Endothelial cell of umbilical vein (primary cell): Measurements from ENCODE around the gene MMP28. TPM values are rescaled to one million over a fixed set of nuclear protein-coding genes. Genes with fewer than 3 reads are reported as not detected.

ENCODE experiments used
- BruUV-seq: library from RNA; stranded (reverse); fragments of 400-500 nt; replicated peaks from 2 replicates; lab custom pipeline; 2021; lab: Mats Ljungman, UMichigan
- CTCF ChIA-PET: fragments of 300-600, 350-600 bp; sonication (Branson Sonifier 250); formaldehyde crosslinking; loops from one replicate; lab custom pipeline; 2021; ENCODE audit warnings: antibody characterized with exemption, inconsistent platforms; lab: Charles Lee
- POLR2A ChIA-PET: fragments of 300-600, 350-600 bp; sonication (Branson Sonifier 250); formaldehyde crosslinking; loops from one replicate; lab custom pipeline; 2021; ENCODE audit warnings: antibody characterized with exemption, inconsistent platforms; lab: Charles Lee
- DNase-seq: peaks from one replicate; pipeline ENCODE4 v3.0.0-alpha.2; 2011; ENCODE audit warnings: low read depth, low spot score
- FAIRE-seq: peaks from 2 replicates; lab custom pipeline; 2011; peaks lifted over from hg19 to GRCh38; lab: Jason Lieb, UNC
- H2AFZ ChIP-seq: 2 replicates; pipeline ENCODE4 v1.6.0; 2012; ENCODE audit warnings: low read depth, low read length, control low read depth, inconsistent platforms
- H3K27ac ChIP-seq: 2 replicates; pipeline ENCODE4 v1.5.1; 2011; ENCODE audit warnings: low read depth, mild to moderate bottlenecking, control low read depth, low read length, moderate library complexity; ENCODE audit not compliant: insufficient read depth
- H3K27me3 ChIP-seq, 2 experiments: 2 replicates each; pipeline versions ENCODE4 v1.6.0 to v1.6.1; 2011; ENCODE audit warnings: low read length in 2 of 2, mixed read lengths in 1 of 2; ENCODE audit not compliant: control insufficient read depth in 2 of 2, insufficient read depth in 2 of 2
- H3K36me3 ChIP-seq, 2 experiments: 2 replicates in 1 of 2; 3 replicates in 1 of 2; pipeline ENCODE4 v1.5.1; 2011; ENCODE audit warnings: low read length in 2 of 2, mild to moderate bottlenecking in 1 of 2, moderate library complexity in 1 of 2; ENCODE audit not compliant: control insufficient read depth in 2 of 2, insufficient read depth in 2 of 2; ENCODE audit errors: extremely low read depth in 1 of 2
- H3K4me1 ChIP-seq: 3 replicates; pipeline ENCODE4 v1.5.1; 2011; ENCODE audit warnings: mild to moderate bottlenecking, low read length; ENCODE audit not compliant: control insufficient read depth, insufficient read depth; ENCODE audit errors: extremely low read depth
- H3K4me2 ChIP-seq: 2 replicates; pipeline ENCODE4 v1.6.1; 2011; ENCODE audit warnings: low read length, control low read depth, mixed read lengths; ENCODE audit not compliant: insufficient read depth
- H3K4me3 ChIP-seq, 3 experiments: fragments of 200-600 bp in 1 of 3; sonication (generic), shearing (Covaris generic) in 1 of 3; replicated peaks in 1 of 3; 2 replicates each; pipeline ENCODE4 v1.5.1; 2011 to 2016; ENCODE audit warnings: control low read depth in 3 of 3, low read length in 3 of 3, mild to moderate bottlenecking in 2 of 3, inconsistent platforms in 1 of 3, low read depth in 1 of 3, moderate library complexity in 1 of 3; ENCODE audit not compliant: insufficient read depth in 1 of 3
- H3K79me2 ChIP-seq: 2 replicates; pipeline ENCODE4 v1.6.0; 2012; ENCODE audit warnings: low read length, inconsistent platforms; ENCODE audit not compliant: control insufficient read depth, insufficient read depth
- H3K9ac ChIP-seq: replicated peaks from 2 replicates; pipeline ENCODE3; 2011; ENCODE audit warnings: low read length, control low read depth; ENCODE audit not compliant: insufficient read depth; ENCODE audit errors: extremely low read depth
- H3K9me1 ChIP-seq: replicated peaks from 3 replicates; pipeline ENCODE4 v1.6.0; 2011; ENCODE audit warnings: mild to moderate bottlenecking, low read length; ENCODE audit not compliant: control insufficient read depth, insufficient read depth; ENCODE audit errors: extremely low read depth
- H3K9me3 ChIP-seq: replicated peaks from 2 replicates; pipeline ENCODE4 v1.5.1; 2012; ENCODE audit warnings: low read length, inconsistent platforms; ENCODE audit not compliant: control insufficient read depth, insufficient read depth
- H4K20me1 ChIP-seq: replicated peaks from 2 replicates; pipeline ENCODE3; 2011; ENCODE audit warnings: mild to moderate bottlenecking, low read length; ENCODE audit not compliant: control insufficient read depth, insufficient read depth; ENCODE audit errors: extremely low read depth
- EZH2 ChIP-seq: IDR thresholded peaks from 2 replicates; pipeline ENCODE4 v1.6.1; 2012; ENCODE audit warnings: borderline replicate concordance, low read depth, mild to moderate bottlenecking, moderate library complexity, low read length, inconsistent platforms; ENCODE audit not compliant: severe bottlenecking
- FOS ChIP-seq: IDR thresholded peaks from 2 replicates; pipeline ENCODE4 v1.6.1; 2011; ENCODE audit warnings: mild to moderate bottlenecking, low read length, moderate library complexity, borderline replicate concordance; ENCODE audit not compliant: insufficient read depth
- GATA2 ChIP-seq: IDR thresholded peaks from 2 replicates; pipeline ENCODE4 v1.7.0; 2011; ENCODE audit warnings: low read depth, mild to moderate bottlenecking, moderate library complexity, mixed read lengths, low read length; ENCODE audit not compliant: insufficient read length, insufficient read depth
- JUN ChIP-seq: IDR thresholded peaks from 2 replicates; pipeline ENCODE4 v1.6.1; 2011; ENCODE audit warnings: borderline replicate concordance, low read depth; ENCODE audit not compliant: insufficient read length, insufficient read depth
- MYC ChIP-seq: IDR thresholded peaks from one replicate; pipeline ENCODE4 v1.6.1; 2011; ENCODE audit warnings: mild to moderate bottlenecking, low read depth, low read length
- POLR2A ChIP-seq: IDR thresholded peaks from 2 replicates; pipeline ENCODE4 v1.6.1; 2012; ENCODE audit warnings: low read depth, mild to moderate bottlenecking, control low read depth, low read length
- POLR2AphosphoS5 ChIP-seq: IDR thresholded peaks from 2 replicates; pipeline ENCODE4 v1.6.1; 2012; ENCODE audit warnings: low read depth, mild to moderate bottlenecking, control low read depth, low read length, moderate library complexity; ENCODE audit not compliant: insufficient read depth
- dilution Hi-C: fragments of 300-500 bp; cut with MboI; formaldehyde crosslinking; loops from one replicate; pipeline ENCODE4 v1.15.0; 2019; ENCODE audit warnings: low sequenced_read_pairs; ENCODE audit not compliant: extremely low pct_ligation_motif_present
- intact Hi-C: fragments of 100-400 bp; cut with micrococcal nuclease; formaldehyde crosslinking; loops from one replicate; pipeline ENCODE4 v1.10.0; 2022
- polyA plus RNA-seq, 4 experiments: library from polyadenylated mRNA; depleted of rRNA in 3 of 4; stranded (reverse) in 3 of 4; unstranded in 1 of 4; fragments of >200 nt; gene quantifications; 2 replicates each; pipeline versions ENCODE4 v1.2.1 to v1.2.3, GENCODE V29; 2011 to 2012; ENCODE audit warnings: missing spikeins in 1 of 4
- total RNA-seq: library from RNA; stranded (reverse); gene quantifications from 2 replicates; pipeline ENCODE4 v1.2.3, GENCODE V29; 2021
- TF ChIP-seq, protein P1 (sequence below): IDR thresholded peaks from 2 replicates; pipeline ENCODE4 v1.6.1; 2011; ENCODE audit not compliant: insufficient read depth, insufficient read length
- TF ChIP-seq, protein P2 (sequence below), 2 donors: IDR thresholded peaks; 1 replicate in 1 of 2; 2 replicates in 1 of 2; pipeline ENCODE4 v1.5.1; 2011; ENCODE audit warnings: low read length in 2 of 2, mild to moderate bottlenecking in 2 of 2, moderate library complexity in 2 of 2, control low read depth in 1 of 2, inconsistent platforms in 1 of 2, low read depth in 1 of 2; ENCODE audit not compliant: insufficient read depth in 1 of 2; ENCODE audit errors: extremely low read depth in 1 of 2

MMP28 gene
- total and polyA plus RNA-seq, 2 donors (not counting 3 experiments of a cell fraction or from before 2014, with no cell fraction given) = 6.1 to 7.1 TPM

DNA sequence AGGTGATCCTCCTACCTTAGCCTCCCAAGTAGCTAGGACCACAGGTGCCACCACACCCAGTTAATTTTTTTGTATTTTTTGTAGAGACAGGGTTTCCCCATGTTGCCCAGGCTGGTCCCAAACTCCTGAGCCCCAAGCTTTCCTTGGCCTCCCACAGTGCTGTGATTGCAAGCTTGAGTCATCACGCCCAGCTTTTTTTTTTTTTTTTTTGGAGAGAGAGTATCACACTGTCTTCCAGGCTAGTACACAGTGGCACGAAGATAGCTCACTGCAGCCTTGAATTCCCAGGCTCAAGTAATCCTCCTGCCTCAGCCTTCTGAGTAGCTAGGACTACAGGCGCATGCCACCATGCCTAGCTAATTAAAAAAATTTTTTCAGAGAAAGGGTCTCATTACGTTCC, 46.1 kb upstream of the MMP28 start:
- no peak overlapping the region for H3K9ac ChIP-seq
- no peaks in the 10 kb centered on the region for H4K20me1 ChIP-seq
- POLR2A ChIA-PET = interaction anchor here (0.7 kb wide), 2 partner anchors 8 to 13 kb away, joined by 3 to 5 read pairs; no protein-coding TSS in a partner anchor
- no peak for DNase-seq
- no peak overlapping the region for H3K27ac ChIP-seq
- FAIRE-seq = no peak
- no peaks in the 10 kb centered on the region for H3K9me3 ChIP-seq
- TF ChIP-seq POLR2A (no peak), JUN (no peak), GATA2 (no peak), MYC (no peak)
- TF ChIP-seq, protein P1, sequence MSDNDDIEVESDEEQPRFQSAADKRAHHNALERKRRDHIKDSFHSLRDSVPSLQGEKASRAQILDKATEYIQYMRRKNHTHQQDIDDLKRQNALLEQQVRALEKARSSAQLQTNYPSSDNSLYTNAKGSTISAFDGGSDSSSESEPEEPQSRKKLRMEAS = no peak
- intact Hi-C loops = loop anchor here (10.0 kb wide), 2 partner anchors 103 to 233 kb away; partner anchors contain the start of gene LYZL6
- dilution Hi-C loops = no loop called here
- H3K4me2 ChIP-seq = no peak overlapping the region
- H3K36me3 ChIP-seq = peaks cover 37 to 47% of the 10 kb centered on the region in 2 experiments
- H2AFZ ChIP-seq = no peak overlapping the region
- H3K27me3 ChIP-seq = no peaks in the 10 kb centered on the region
- BruUV-seq = no TSS peak
- H3K4me3 ChIP-seq = no peak overlapping the region
- H3K9me1 ChIP-seq = no peaks in the 10 kb centered on the region
- CTCF ChIA-PET = interaction anchor here (0.9 to 1.7 kb wide), 5 partner anchors 8 to 77 kb away, joined by 3 to 4 read pairs (median 3); no protein-coding TSS in a partner anchor
- H3K79me2 ChIP-seq = peaks cover 5% of the 10 kb centered on the region
- H3K4me1 ChIP-seq = no peaks in the 10 kb centered on the region

DNA sequence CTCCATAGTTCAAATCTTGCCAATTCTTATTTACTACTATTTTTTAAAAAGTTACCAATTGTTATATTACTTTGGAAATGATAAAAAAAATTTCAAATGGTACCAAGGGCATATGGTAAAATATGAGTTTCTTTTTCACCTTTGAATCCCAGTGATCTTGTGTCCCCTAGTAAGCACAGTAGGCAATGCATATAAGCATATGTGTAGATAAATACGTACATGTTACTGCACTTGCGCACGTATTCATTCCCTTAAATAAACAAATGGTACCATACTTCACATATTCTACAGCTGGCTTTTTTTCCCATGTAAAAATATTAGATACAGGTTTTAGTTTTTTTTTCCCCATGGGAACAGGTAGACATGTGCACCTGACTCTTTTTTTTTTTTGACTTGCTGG, 45.7 kb upstream of the MMP28 start:
- H3K4me1 ChIP-seq = no peaks in the 10 kb centered on the region
- CTCF ChIA-PET = interaction anchor here (0.9 to 1.7 kb wide), 4 partner anchors 9 to 77 kb away, joined by 3 to 4 read pairs (median 4); no protein-coding TSS in a partner anchor
- dilution Hi-C loops = no loop called here
- DNase-seq (no peak), FAIRE-seq (no peak)
- H3K36me3 ChIP-seq = peaks cover 37 to 47% of the 10 kb centered on the region in 2 experiments
- TF ChIP-seq MYC = no peak
- TF ChIP-seq, protein P1 = no peak
- no peak for TF ChIP-seq FOS
- TF ChIP-seq POLR2A = no peak
- no peak for TF ChIP-seq EZH2
- no peak for TF ChIP-seq GATA2
- no peak for TF ChIP-seq POLR2AphosphoS5
- TF ChIP-seq, protein P2, sequence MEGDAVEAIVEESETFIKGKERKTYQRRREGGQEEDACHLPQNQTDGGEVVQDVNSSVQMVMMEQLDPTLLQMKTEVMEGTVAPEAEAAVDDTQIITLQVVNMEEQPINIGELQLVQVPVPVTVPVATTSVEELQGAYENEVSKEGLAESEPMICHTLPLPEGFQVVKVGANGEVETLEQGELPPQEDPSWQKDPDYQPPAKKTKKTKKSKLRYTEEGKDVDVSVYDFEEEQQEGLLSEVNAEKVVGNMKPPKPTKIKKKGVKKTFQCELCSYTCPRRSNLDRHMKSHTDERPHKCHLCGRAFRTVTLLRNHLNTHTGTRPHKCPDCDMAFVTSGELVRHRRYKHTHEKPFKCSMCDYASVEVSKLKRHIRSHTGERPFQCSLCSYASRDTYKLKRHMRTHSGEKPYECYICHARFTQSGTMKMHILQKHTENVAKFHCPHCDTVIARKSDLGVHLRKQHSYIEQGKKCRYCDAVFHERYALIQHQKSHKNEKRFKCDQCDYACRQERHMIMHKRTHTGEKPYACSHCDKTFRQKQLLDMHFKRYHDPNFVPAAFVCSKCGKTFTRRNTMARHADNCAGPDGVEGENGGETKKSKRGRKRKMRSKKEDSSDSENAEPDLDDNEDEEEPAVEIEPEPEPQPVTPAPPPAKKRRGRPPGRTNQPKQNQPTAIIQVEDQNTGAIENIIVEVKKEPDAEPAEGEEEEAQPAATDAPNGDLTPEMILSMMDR (IDR thresholded peaks at IDR 0.05; ENCODE audit: extremely low read depth in 1 of 2, insufficient read depth in 1 of 2, low read depth in 1 of 2, low read length in 2 of 2) = no peak
- TF ChIP-seq JUN = no peak
- H3K79me2 ChIP-seq = peaks cover 5% of the 10 kb centered on the region
- no peak overlapping the region for H3K4me3 ChIP-seq
- intact Hi-C loops = loop anchor here (10.0 kb wide), 2 partner anchors 104 to 234 kb away; partner anchors contain the start of gene LYZL6
- no peak overlapping the region for H3K9ac ChIP-seq
- H3K4me2 ChIP-seq = no peak overlapping the region
- no peaks in the 10 kb centered on the region for H4K20me1 ChIP-seq
- POLR2A ChIA-PET = interaction anchor here (0.7 kb wide), 1 partner anchor 14 kb away, joined by 3 read pairs; no protein-coding TSS in a partner anchor
- no TSS peak for BruUV-seq
- H3K27ac ChIP-seq = no peak overlapping the region
- no peaks in the 10 kb centered on the region for H3K27me3 ChIP-seq
- no peaks in the 10 kb centered on the region for H3K9me3 ChIP-seq
- H2AFZ ChIP-seq = no peak overlapping the region
- no peaks in the 10 kb centered on the region for H3K9me1 ChIP-seq
